Peyer's patch (tissue), 4 donors: ENCODE measurements around the gene TMEFF2.

ENCODE experiments used
- CTCF ChIP-seq, 6 experiments: fragments of 450-650 bp in 4 of 6; fragments of 200-600 bp in 2 of 6; sonication (generic) in 1 of 6; IDR thresholded peaks; one replicate each; pipeline ENCODE4 v1.5.1; 2017 to 2019; ENCODE audit warnings: antibody characterized with exemption in 6 of 6, mild to moderate bottlenecking in 3 of 6, moderate library complexity in 1 of 6
- POLR2A ChIP-seq, 2 donors: fragments of 450-650 bp; IDR thresholded peaks; one replicate each; pipeline ENCODE4 v1.5.1; 2017; ENCODE audit warnings: antibody characterized with exemption in 2 of 2, mild to moderate bottlenecking in 2 of 2, moderate library complexity in 2 of 2

GRCh38 chr2:191916826-191917225 is 277.9 kb downstream of the TMEFF2 start:
- TF ChIP-seq CTCF (IDR thresholded peaks at IDR 0.05) (no peak), POLR2A (IDR thresholded peaks at IDR 0.05) (no peak)
